HL-60 (cell line): Measurements from ENCODE around the gene KCNAB1.

ENCODE experiments used
- CTCF ChIP-seq: IDR thresholded peaks from one replicate; pipeline ENCODE4 v1.5.1; 2011; ENCODE audit warnings: low read length, control low read depth, inconsistent platforms; ENCODE audit not compliant: insufficient read depth
- GABPA ChIP-seq: IDR thresholded peaks from 2 replicates; pipeline ENCODE4 v1.6.1; 2012; ENCODE audit warnings: low read depth
- POLR2AphosphoS5 ChIP-seq: IDR thresholded peaks from 2 replicates; pipeline ENCODE4 v1.6.1; 2012; ENCODE audit warnings: low read depth
- SPI1 ChIP-seq: IDR thresholded peaks from 2 replicates; pipeline ENCODE4 v1.6.1; 2012; ENCODE audit warnings: low read depth, mild to moderate bottlenecking, borderline replicate concordance
- TF ChIP-seq, protein P1 (sequence below): IDR thresholded peaks from 2 replicates; pipeline ENCODE4 v1.6.1; 2012; ENCODE audit warnings: low read depth; ENCODE audit not compliant: insufficient replicate concordance

GRCh38 chr3:156206157-156206556, 85.8 kb downstream of the KCNAB1 start:
- TF ChIP-seq CTCF (no peak), POLR2AphosphoS5 (no peak), GABPA (no peak), SPI1 (no peak)
- TF ChIP-seq, protein P1, sequence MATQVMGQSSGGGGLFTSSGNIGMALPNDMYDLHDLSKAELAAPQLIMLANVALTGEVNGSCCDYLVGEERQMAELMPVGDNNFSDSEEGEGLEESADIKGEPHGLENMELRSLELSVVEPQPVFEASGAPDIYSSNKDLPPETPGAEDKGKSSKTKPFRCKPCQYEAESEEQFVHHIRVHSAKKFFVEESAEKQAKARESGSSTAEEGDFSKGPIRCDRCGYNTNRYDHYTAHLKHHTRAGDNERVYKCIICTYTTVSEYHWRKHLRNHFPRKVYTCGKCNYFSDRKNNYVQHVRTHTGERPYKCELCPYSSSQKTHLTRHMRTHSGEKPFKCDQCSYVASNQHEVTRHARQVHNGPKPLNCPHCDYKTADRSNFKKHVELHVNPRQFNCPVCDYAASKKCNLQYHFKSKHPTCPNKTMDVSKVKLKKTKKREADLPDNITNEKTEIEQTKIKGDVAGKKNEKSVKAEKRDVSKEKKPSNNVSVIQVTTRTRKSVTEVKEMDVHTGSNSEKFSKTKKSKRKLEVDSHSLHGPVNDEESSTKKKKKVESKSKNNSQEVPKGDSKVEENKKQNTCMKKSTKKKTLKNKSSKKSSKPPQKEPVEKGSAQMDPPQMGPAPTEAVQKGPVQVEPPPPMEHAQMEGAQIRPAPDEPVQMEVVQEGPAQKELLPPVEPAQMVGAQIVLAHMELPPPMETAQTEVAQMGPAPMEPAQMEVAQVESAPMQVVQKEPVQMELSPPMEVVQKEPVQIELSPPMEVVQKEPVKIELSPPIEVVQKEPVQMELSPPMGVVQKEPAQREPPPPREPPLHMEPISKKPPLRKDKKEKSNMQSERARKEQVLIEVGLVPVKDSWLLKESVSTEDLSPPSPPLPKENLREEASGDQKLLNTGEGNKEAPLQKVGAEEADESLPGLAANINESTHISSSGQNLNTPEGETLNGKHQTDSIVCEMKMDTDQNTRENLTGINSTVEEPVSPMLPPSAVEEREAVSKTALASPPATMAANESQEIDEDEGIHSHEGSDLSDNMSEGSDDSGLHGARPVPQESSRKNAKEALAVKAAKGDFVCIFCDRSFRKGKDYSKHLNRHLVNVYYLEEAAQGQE, result no peak
